HTR-8/SVneo (cell line): ENCODE data around the gene ANKS1B.
"Not testable (repeated sequence)": the region's sequence is repeated elsewhere in the genome, so short reads cannot be mapped to it uniquely, and the experiment has no call there.

Experiments
- DNase-seq: peaks from one replicate; pipeline ENCODE4 v3.0.0; 2011; ENCODE audit warnings: low spot score, mixed read lengths; ENCODE audit not compliant: insufficient read length
- FAIRE-seq: peaks from 2 replicates; lab custom pipeline; 2011; peaks lifted over from hg19 to GRCh38; lab: Jason Lieb, UNC

The ANKS1B gene

DNA sequence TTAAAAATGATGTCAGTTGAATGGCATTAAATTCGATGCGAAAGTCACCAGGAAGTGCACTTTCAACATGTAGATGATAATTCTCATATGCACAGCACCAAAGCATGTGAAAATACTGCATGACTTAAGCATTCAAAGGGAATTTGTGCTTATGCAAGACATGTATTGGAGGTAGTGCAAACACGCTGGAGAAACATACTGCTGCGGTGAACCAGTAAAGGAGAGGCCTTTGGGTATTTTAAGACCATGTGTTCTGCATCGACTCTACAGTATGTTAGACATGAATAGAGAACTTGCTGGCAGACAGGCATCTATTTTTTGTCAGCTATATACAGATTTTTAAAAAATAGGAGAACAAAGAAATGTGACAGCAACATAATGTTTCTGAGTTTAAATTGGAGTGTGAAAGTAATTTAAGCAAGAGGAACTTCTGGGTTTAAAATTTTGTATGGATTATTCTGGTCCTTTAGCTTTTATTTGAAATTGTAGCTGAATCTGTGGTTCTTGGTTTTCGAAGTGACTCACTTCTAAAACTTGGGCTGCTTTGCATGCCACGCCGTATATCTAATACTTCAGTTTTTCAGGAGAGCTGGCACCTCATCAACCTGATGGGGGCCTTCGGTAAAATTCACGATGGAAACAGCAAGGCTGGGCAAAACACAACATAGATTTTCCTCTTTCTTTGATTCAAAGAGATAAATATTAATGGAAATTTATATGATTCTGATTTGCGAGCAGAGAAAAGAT lies 930.9 kb downstream of the ANKS1B start:
- DNase-seq: no peak
- FAIRE-seq: no peak

DNA sequence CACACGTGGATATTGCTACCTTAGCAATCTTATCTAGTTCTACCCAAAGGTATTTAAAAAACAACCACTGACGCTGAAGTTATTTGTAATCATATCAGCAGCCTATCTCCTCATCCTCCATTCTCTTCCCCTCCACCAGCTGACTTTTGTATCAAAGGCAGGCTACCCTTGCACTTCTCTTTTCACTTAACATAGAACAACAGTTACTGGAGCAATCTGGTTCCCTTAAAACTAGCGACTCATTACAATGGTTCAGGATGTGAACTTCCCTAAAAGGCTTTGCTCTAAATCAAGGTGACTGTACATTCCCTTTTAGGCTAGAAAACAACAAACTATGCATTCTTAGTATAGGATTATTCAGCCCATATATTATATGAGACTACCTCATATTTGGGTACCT lies 935.0 kb downstream of the ANKS1B start:
- FAIRE-seq (no peak), DNase-seq (no peak)

DNA sequence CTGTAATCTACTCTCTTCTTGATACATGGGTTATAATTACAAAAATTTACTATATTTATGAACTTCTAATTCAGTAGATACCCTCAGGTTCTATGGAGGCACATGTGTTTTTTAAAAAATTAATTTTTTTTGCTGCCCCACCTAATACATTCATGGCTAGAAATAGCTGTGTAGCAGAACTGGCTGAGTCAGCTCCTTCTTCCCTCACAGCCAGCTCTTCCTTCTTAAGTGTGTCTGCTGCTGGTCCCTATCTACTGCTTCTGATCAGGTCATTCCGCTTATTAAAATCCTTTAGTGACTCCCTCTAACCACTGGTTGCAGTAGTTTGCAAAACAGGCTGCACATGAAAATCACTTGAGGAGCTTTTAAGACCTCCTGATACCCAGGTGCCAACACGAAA lies 939.6 kb downstream of the ANKS1B start:
- DNase-seq: no peak
- FAIRE-seq: no peak

DNA sequence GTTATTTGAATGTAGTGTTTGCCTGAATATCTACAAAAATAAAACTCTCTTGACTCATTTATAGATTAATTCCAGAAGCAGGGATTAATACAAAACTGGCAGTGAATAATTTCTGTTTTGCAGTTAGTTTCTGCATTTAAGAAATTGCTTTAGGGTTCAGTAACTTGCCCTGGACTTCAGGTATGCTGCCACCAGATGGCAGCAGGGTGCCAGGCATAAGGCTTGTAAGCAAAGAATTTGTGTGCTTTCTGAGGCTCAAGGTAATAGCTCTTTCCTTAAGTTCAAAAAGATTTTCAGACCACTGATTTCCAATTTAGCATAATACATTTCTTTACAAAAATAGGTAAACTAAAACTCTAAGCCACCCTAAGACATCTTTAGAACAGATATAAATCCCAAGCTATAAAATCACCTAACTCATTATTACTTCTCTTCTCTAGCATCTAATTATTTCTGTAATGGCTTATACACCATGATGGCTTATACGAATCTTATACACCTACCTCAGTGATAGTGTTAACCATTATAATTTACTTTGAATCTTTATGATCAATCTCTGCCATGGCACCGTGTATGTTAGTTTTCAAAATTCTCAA lies 941.3 kb downstream of the ANKS1B start:
- DNase-seq (peak; percentile 28), FAIRE-seq (no peak)

DNA sequence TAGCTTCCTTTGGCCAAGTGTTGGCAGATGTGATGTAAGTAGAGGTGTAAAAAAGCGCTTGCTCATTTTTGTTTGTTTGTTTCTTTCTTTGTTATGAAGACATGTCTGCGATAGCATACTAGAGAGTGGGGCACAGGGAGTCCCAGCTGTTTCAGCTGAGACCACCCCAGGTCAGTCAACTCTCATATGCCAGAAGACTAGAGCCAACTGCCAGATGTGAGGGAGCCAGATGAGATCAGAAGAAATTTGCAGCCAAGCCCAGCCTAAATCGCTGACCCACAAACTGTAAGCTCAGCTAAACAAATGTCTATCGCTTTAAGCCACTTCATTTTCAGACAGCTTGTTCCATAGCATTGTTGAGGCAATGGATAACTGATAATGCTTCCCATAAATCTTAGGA lies 942.5 kb downstream of the ANKS1B start:
- FAIRE-seq (no peak), DNase-seq (no peak)

DNA sequence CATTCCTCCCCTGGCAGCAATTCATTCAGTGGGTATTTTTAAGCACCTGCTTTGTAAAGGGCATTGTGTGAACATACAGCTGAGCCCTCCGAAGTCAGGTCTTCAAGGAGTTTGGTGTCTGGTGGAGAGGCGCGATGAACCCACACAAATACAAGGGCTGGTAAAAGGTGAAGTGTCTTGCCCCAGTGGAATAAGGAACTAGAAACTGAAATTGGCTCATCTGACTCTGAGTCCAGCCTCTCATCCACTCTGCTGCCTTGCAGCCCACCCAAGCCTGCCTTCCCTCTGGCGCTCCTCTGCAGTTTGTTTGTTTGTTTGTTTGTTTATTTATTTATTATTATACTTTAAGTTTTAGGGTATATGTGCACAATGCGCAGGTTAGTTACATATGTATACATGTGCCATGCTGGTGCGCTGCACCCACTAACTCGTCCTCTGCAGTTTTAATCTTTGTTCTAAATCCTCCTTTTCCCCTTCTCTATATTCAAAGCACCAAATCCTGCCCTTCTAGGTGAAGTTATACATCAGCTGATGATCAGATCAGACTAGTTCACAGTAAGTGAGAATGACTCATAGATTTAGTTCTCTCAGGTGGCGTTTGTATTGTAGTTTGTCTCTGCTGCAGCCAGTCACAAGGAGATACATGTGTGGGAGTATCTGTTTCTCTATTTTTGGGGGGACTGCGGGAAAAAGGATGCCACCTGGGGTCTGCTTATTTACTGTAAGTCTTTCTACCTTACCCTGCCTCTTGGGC lies 945.2 kb downstream of the ANKS1B start:
- DNase-seq (no peak), FAIRE-seq (no peak)

DNA sequence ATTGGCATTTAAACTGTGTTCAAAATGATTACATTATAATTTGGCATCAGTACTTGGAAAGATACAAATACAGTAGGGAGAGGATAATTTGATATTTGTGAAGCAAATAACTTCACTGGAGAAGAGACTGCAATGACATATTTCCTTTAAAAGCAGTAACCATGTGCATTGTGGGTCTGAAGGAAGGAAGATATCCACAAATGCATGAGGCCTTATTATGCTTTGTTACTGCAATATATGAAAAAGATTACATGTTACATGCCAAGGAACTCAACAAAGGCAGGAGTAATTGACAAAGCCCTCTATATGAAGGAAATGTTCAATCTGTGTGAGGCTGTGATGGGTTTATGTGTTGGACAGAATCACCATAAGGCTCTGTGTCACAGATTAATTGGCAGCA lies 948.2 kb downstream of the ANKS1B start:
- FAIRE-seq (no peak), DNase-seq (no peak)

DNA sequence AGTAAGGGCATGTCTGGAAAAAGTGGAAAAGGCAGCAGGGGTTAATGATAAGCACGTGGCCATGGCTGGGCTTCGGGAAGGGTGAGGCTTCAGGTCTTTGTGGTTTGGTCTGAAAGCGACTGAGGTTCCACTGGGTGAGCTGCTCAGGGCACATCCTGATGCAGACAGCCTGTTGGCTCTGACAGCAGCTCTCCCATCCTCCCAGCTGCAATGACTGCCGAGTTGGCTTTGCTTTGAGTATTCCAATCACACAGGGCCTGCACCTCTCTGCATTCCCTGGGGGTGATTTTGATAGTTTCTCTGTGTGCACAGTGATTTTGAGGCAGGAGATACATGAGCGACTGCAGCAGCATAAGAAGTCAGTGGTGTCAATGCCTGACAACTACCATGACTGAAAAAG lies 948.9 kb downstream of the ANKS1B start:
- DNase-seq: no peak
- FAIRE-seq: no peak

DNA sequence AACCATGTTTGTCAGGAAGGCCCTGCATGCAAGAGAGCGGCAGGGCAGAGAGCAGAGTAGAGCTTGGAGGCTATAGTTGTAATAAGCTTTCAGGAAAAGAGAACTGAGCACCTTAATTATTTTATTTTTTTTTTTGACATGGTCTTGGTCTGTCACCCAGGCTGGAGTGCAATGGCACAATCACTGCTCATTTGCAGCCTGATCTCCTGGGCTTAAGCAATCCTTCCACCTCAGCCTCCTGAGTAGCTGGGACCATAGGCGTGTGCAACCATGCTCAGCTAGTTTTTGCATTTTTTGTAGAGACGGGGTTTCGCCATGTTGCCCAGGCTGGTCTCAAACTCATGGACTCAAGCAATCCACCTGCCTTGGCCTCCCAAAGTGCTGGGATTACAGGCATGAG lies 950.5 kb downstream of the ANKS1B start:
- FAIRE-seq: not testable (repeated sequence)

DNA sequence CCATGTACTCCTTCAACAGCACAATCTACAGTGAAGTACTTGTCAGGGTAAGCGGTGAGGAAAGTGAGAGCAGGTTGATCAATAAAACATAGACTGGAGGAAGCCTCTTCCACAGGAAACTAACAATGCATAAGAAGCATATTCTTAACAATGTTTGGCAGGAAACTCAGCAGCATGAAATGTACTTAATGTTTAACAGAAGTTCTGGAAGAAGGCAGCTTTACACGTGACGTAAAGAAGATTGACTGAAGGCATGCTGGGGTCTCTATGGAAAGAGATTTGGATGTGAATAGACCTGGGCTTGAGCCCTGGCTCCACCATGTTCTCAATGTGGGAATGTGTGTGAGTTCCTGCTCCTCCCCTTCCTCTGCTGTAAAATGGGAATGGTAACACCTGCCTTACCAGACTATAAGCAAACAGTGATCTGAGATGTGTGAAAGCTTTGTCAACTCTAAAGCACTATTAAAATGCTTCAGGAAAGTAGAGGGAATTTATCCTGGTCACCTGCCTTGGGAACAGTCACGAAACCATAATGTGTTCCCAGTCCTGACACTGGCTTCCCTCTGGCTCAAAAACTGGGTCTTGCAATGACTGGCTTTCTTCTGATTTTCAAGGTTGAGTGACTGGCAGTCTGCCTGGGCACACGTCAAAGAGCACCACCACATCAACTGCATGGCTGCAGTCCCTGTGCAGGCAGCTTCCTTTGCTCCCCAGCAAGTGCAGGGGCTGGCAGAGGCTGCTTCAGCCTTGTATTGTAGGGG lies 955.0 kb downstream of the ANKS1B start:
- no peak for FAIRE-seq

More for the DNA sequence above, 950.5 kb downstream of the ANKS1B start:
- not testable (repeated sequence) for DNase-seq

DNA sequence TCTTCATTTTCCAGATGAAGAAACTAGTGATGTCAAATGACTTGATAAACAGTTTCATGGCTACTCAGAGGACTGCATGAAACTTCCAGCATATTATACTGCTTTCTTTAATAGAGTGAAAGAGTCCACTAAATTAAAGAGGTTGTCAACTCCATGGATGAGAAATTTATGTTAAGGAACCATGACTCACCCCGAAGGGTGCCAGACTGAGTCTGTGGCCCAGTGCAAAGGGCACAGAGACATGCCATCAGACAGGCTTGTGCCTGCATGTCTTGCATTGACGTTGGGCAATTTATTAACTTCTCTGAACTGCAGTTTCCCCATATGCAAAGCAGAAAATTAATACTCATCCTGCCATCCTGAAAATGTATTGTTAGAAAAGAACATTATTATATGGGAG lies 957.3 kb downstream of the ANKS1B start:
- FAIRE-seq (no peak), DNase-seq (no peak)

More for the DNA sequence above, 955.0 kb downstream of the ANKS1B start:
- no peak for DNase-seq

DNA sequence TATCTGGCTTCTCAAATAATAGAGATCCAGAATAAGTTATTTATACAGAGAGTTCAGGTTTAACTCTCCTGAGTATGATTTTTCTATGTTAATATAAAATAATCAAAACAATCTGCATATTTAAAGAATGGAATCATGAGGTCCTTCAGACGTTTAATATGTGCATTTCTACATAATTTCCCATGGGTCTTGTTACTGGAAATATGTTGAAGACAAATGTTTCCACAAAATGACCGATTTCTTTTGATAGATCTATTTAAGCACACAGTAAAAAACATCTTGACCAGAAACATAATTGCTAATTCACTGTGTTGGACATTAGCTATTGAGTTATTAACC lies 957.7 kb downstream of the ANKS1B start:
- DNase-seq (no peak), FAIRE-seq (no peak)

DNA sequence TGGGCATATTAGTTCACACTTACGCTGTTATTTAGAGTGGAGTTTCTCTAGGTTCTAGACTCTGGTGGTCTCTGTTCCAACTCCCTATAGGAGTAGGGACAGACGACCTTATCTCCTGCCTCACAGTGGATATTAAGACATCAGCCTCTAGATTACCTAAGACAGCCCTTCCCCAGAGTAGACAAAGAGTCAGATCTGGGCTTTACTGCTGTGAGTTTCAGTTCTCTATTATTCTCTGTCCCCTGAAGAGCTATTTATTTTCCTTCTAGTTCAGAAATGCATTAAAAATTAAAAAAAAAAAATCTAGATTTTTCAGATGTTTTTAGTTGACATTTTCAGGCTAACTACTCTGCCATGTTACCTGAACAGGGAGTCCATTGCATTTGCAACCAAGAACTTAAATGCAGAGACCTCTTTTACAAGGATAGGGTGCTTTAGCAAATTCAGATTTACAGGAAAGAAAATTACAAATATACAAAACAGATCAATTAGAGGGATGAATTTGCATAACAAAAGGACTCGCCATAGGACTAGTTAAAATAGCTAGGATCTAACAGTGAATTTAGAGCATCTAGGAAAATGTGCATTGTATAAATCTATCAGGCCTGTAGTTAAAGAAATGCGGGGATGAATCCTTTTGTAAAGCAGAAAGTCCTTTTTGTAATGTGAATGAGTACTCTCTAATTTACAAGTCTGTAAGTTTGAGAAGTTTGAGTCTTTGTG lies 958.2 kb downstream of the ANKS1B start:
- FAIRE-seq: no peak
- no peak for DNase-seq

DNA sequence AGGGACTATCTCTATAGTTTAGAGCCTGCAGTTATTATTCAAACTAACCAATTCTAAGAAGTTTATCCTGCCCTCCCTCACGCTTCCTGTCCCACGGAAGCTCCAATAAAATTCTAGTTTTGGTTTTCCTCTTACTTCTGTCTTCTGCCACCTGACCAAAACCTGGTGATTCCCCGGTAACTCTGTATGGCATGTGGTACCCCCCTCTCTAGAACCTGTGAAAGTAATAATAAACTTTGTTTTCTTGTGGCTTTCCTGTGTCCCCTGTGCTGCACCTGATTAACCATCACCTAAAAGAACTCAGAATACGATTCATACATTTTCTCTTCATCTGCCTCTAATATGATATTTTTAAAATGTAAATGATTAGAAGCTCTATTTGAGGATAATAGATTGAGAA lies 959.9 kb downstream of the ANKS1B start:
- no peak for FAIRE-seq
- DNase-seq: no peak

DNA sequence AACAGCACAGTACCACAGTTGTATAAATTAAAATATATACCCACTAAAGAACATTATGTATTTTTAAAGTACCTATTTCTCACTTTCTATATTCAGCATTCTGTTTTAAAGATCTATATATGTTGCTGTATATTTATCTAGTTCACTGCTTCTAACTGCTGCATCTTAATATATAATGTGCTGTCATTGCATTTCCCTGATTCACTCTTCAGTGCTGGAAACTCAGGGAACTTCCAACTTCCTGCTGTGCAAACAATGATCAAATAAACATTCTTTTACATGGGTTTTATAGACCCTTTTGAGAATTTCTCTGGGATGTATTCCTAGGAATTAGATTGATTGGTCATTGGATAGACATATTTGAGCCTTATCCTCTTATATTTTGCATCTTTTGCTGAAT lies 960.5 kb downstream of the ANKS1B start:
- no peak for FAIRE-seq
- no peak for DNase-seq

DNA sequence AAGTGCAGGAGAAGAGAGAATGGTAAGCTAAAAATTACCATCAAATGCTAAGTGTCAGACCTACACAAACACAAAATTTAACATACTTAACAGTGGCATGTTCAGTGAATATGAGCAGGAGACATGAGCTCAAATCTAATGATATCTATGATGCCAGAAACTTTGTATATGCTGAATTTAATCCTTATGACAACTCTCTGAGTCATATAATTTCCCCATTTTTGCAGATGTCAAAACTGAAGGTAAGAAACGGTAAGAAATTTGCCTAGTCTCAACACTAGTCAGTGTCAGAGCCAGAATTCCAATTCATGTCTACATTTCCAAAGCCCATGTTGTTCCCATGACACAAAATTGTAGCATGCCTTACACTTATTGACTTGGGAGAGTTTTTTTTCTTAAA lies 963.9 kb downstream of the ANKS1B start:
- FAIRE-seq (no peak), DNase-seq (no peak)

DNA sequence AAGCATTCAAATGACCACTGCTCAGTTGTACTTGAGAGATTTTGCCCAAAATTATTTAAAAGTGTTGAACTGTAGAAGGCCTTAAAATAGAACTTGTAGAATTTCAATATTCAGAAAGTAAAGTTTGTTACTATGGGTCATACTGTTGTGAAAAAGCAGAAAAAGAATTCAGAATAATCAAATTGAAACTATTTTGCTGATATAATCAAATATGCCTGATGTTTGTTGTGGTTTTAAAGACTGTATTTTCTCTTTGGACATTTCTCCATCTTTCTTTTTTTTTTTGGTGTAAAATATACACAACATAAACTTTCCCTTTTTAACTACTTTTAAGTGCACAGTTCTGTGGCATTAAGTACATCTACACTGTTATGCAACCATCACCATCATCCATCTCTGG lies 964.9 kb downstream of the ANKS1B start:
- no peak for FAIRE-seq
- no peak for DNase-seq

DNA sequence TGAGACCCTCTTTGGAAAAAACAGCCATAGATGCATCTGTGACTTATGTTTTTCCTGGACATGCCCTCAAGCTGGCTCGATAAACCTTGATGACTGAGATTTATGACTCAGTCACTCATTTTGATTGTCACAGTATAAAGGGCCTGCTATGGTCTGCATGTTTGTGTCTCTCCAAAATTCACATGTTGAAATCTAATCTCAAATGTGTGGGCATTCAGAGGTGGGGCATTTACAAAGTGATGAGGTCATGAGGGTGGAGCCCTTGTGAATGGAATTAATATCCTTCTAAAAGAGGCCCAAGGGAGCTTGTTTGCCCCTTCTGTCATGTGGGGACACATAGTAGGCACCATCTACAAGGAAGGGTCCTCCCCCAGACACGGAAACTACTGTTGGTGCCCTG lies 966.8 kb downstream of the ANKS1B start:
- no peak for DNase-seq
- no peak for FAIRE-seq

DNA sequence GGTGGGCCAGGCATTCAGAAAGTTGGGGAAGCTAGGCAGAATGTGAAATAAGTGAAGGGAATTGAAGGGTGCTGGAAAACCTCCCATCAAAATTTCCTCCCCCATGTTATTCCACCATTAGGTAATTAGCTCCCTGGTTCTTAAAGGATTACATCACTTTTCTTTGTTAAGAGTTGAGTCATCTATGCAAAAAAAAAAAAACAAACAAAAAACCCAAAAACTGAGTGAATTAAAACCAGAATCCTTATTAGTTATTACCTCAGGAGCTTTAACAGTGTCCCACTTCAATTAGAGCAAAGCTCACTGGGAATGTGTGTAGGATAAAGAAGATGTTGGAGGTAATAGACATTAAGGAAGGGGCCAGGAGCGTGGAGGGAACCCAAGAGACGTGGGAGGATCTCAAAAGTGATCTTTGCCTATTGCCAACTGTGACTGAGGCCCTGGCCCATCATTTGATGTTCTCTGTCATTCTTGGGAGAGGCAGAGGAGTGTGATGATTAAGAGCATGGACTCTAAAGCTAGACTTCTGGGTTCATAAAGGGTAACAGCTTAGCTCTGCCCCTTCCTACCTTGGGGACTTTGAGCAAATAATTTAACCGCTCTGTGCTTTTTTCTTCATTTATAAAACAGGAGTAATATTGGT lies 975.0 kb downstream of the ANKS1B start:
- FAIRE-seq (no peak), DNase-seq (no peak)

DNA sequence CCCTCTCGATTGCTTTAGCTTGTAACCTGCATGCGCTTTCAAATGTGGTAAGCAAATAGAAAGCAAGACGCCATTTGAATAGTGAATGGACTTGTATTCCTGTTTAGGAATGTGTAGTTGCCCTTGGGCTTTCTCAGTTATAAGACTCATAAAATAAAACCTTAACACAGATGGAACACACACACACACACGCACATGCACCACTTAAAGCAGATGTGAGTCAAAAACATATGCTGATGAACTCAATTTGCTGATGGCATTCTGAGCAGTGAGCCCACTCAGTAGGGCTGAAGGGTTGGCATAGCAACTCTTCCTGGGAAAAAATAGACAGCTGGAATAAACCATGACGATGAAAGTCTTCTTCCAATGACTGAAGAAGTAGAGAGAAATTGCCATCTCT lies 979.1 kb downstream of the ANKS1B start:
- DNase-seq (no peak), FAIRE-seq (no peak)
